Measurements from ENCODE around the gene TLX1. TPM values are rescaled to one million over a fixed set of nuclear protein-coding genes. Genes with fewer than 3 reads are reported as not detected.

The TLX1 gene
- total RNA-seq, 1 donor, result not detected

DNA sequence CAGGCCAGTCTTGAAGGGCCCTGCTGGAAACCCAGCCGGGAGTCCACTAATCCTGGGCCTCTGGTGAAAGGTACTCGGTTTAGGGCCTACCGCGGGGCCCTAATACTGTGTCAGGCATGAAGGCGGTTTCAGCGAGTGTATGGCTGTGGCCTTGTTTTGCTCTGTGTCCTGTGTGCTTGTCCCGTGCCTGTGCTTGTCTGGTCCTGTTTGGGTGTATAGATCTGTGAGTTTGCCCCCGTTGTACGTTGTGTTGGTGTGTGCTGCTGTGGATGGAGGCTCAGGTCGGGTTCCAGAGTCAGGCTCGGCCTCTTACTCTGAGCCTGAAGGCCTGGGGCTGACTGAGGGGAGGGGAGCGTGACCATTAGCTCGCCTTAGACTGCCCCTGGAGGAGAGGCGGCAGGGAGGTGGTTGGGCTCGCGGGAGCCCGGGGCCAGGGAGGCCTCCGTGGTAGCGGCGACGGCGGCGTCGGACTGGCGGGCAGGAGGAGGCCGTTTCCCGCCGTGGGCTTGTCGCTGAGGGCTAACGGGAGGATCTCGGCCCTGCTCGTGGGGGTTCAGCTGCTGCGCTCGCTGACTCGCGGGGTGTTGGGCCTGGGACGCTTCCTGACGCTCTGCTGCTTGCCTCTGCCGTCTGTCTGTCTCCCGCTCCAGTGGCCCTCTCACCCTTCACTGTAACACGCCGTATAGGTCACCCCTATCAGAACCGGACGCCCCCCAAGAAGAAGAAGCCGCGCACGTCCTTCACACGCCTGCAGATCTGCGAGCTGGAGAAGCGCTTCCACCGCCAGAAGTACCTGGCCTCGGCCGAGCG lies 2.6 kb downstream of the TLX1 start:
- Histone ChIP-seq H3K36me3 (ENCODE audit: insufficient read depth, low read length) (no peaks in the 10 kb centered on the region), H3K27me3 (ENCODE audit: insufficient read depth, low read length) (peaks cover 98% of the 10 kb centered on the region), H3K9me3 (ENCODE audit: low read depth, low read length) (no peaks in the 10 kb centered on the region), H3K4me1 (ENCODE audit: insufficient read depth, low read length) (no peaks in the 10 kb centered on the region), H2AFZ (ENCODE audit: low read length) (no peak overlapping the region), H3K27ac (ENCODE audit: low read depth, low read length) (no peak overlapping the region), H4K20me1 (ENCODE audit: insufficient read depth, low read length) (no peaks in the 10 kb centered on the region), H3K4me3 (ENCODE audit: insufficient read depth, low read length) (no peak overlapping the region), H3K79me2 (ENCODE audit: insufficient read depth, low read length) (no peaks in the 10 kb centered on the region), H3K4me2 (ENCODE audit: insufficient read depth, low read length) (no peak overlapping the region)
- peak; percentile 87 for DNase-seq (ENCODE audit: insufficient read length, low spot score, missing footprints)
- TF ChIP-seq, protein P1, sequence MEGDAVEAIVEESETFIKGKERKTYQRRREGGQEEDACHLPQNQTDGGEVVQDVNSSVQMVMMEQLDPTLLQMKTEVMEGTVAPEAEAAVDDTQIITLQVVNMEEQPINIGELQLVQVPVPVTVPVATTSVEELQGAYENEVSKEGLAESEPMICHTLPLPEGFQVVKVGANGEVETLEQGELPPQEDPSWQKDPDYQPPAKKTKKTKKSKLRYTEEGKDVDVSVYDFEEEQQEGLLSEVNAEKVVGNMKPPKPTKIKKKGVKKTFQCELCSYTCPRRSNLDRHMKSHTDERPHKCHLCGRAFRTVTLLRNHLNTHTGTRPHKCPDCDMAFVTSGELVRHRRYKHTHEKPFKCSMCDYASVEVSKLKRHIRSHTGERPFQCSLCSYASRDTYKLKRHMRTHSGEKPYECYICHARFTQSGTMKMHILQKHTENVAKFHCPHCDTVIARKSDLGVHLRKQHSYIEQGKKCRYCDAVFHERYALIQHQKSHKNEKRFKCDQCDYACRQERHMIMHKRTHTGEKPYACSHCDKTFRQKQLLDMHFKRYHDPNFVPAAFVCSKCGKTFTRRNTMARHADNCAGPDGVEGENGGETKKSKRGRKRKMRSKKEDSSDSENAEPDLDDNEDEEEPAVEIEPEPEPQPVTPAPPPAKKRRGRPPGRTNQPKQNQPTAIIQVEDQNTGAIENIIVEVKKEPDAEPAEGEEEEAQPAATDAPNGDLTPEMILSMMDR (IDR thresholded peaks at IDR 0.05; ENCODE audit: extremely low read depth, low read depth, low read length), result no peak

DNA sequence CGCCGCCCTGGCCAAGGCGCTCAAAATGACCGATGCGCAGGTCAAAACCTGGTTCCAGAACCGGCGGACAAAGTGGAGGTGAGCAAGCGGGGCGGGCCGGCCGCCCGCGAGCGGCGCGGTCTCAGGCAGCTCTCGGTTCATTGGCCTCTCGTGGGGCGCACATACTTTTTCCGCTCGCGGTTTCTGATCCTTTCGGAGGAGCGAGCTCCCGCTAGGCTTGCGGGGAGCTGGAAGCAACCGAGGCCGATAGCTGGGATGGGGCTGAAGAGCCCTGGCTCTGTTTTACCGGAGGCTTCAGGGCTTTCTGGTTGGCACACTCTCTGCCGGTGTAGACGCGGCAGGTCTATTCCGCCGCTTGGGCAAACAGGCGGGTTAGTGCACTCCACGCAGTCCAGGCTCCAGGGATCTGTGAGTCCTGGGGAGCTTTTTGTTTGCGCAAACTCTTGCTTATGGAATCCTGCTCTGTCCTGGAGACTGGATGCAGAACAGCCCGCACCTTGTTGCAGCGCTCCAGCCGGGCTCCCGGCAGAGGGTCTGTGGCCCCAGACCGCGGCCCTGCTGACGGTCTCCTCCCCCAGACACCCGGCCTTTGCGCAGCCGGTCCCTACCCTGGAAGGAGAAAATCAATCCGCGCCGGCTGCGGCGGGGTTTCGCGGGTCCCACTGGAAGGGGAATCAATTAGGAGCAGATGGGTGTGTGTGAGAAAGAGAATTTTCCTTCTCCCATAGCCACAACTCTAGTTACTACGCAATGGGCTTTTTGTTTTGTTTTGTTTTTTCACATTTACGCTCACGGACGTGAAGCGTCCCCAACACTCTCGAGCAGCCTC lies 3.4 kb downstream of the TLX1 start:
- no peaks in the 10 kb centered on the region for H3K79me2 ChIP-seq (ENCODE audit: insufficient read depth, low read length)
- no peaks in the 10 kb centered on the region for H3K4me1 ChIP-seq (ENCODE audit: insufficient read depth, low read length)
- no peak overlapping the region for H3K4me3 ChIP-seq (ENCODE audit: insufficient read depth, low read length)
- no peak overlapping the region for H3K4me2 ChIP-seq (ENCODE audit: insufficient read depth, low read length)
- no peaks in the 10 kb centered on the region for H3K36me3 ChIP-seq (ENCODE audit: insufficient read depth, low read length)
- H3K27me3 ChIP-seq (ENCODE audit: insufficient read depth, low read length), result peaks cover 100% of the 10 kb centered on the region
- no peaks in the 10 kb centered on the region for H3K9me3 ChIP-seq (ENCODE audit: low read depth, low read length)
- no peaks in the 10 kb centered on the region for H4K20me1 ChIP-seq (ENCODE audit: insufficient read depth, low read length)
- no peak overlapping the region for H3K27ac ChIP-seq (ENCODE audit: low read depth, low read length)
- TF ChIP-seq, protein P1 (IDR thresholded peaks at IDR 0.05; ENCODE audit: extremely low read depth, low read depth, low read length), result no peak
- H2AFZ ChIP-seq (ENCODE audit: low read length), result no peak overlapping the region
- DNase-seq (ENCODE audit: insufficient read length, low spot score, missing footprints), result peak; percentile 71

DNA sequence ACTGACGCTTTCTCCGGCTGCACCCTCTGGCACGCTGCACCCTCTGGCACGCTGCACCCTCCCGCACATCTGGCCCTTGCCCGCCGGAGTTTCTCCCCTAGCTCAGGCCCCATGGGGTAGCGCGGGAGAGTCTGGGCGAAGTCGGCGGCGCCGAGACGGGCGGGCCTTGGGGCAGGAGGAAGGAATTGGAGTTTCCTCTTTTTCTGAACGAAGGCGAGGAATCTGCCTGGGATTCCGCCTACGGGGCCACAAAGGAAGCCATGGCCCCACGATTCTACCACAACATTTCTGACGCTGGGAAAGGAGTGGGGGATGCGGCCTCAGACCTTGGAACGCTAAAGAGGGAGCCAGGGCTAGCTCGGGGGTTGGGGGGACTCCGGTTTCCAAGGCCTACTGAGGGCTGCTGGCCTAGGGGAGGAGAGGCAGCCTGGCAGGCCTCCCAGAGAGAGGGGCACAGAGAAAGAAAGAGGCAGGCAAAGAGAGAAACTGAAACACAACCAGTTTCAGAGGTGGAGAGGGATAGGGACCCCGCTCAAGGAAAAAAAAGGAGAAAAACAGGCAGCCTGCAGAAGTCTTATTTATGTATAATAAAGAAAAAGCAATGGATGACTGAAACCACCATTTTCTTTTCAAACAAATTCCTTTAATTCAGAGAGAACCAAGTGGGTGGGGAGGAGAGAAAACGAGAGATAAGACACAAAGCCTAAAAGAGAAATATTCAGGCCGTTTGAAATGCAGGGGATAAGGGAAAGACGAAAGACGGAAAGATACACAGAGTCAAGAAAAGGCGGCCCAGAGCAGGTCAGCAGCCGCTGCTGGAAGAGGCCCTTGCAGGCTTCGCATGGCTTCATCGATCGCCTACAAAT lies 4.3 kb downstream of the TLX1 start:
- H3K27me3 ChIP-seq (ENCODE audit: insufficient read depth, low read length), result peaks cover 100% of the 10 kb centered on the region
- H3K4me1 ChIP-seq (ENCODE audit: insufficient read depth, low read length), result no peaks in the 10 kb centered on the region
- no peak overlapping the region for H3K4me2 ChIP-seq (ENCODE audit: insufficient read depth, low read length)
- no peaks in the 10 kb centered on the region for H3K79me2 ChIP-seq (ENCODE audit: insufficient read depth, low read length)
- DNase-seq (ENCODE audit: insufficient read length, low spot score, missing footprints), result peak; percentile 44
- no peaks in the 10 kb centered on the region for H3K9me3 ChIP-seq (ENCODE audit: low read depth, low read length)
- H4K20me1 ChIP-seq (ENCODE audit: insufficient read depth, low read length), result no peaks in the 10 kb centered on the region
- no peaks in the 10 kb centered on the region for H3K36me3 ChIP-seq (ENCODE audit: insufficient read depth, low read length)
- no peak overlapping the region for H3K4me3 ChIP-seq (ENCODE audit: insufficient read depth, low read length)
- H2AFZ ChIP-seq (ENCODE audit: low read length), result no peak overlapping the region
- no peak overlapping the region for H3K27ac ChIP-seq (ENCODE audit: low read depth, low read length)
- TF ChIP-seq, protein P1 (IDR thresholded peaks at IDR 0.05; ENCODE audit: extremely low read depth, low read depth, low read length), result no peak
